Measurements from ENCODE around the gene PABPN1L. TPM values are rescaled to one million over a fixed set of nuclear protein-coding genes. Genes with fewer than 3 reads are reported as not detected.

PABPN1L gene
- total and polyA plus RNA-seq, 2 of the 4 experiments (the other 2 are of a cell fraction), result not detected

DNA sequence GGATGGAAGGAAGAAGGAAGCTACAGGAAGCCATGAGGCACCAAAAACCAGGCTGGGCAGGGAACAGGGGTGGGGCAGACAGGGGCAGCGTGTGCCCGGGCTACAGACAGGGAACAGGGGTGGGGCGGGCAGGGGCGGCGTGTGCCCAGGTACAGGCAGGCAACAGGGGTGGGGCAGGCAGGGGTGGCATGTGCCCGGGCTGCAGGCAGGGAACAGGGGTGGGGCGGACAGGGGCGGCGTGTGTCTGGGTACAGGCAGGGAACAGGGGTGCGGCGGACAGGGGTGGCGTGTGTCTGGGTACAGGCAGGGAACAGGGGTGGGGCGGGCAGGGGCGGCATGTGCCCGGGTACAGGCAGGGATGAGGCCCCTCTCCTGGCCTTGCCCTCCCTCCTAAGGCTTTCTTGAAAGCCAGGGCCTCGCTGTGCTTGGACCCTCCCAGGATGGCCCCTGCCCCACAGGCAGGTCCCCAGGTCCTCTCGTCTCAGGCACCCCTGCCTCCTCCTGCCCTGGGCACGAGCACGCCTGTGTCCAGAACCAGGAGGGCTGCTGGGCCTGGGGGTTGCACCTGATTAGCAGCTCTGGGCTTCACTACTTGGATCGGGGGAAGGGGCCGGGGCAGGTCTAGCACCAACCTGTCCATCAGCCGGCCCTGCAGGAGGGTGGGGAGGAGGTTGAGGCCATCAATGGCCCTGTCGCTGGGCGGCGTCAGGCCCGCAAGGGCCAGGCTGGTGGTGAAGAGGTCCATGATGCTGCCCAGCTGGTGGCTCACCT is 40.2 kb downstream of the PABPN1L start:
- dilution Hi-C loops (cut with HindIII; ENCODE audit: low sequenced_read_pairs, unreplicated experiment), result no loop called here
- Histone ChIP-seq H3K23ac (ENCODE audit: low read depth, low read length) (no peak overlapping the region), H3K4ac (ENCODE audit: low read depth, low read length) (no peak overlapping the region), H2AK5ac (ENCODE audit: low read depth, low read length) (no peak overlapping the region), H3K18ac (ENCODE audit: low read depth, low read length) (no peak overlapping the region), H3K9me1 (ENCODE audit: insufficient read depth, low read length) (no peaks in the 10 kb centered on the region), H3K9ac (ENCODE audit: low read depth, low read length) (no peak overlapping the region), H3K4me3 (ENCODE audit: insufficient read depth, low read depth, low read length) (no peak overlapping the region), H3K4me1 (ENCODE audit: control insufficient read depth, insufficient read depth, low read length) (peaks cover 4% of the 10 kb centered on the region; the same call in 1 of the 2 replicates), H3K9me3 (ENCODE audit: control insufficient read depth, insufficient read depth, low read length) (no peaks in the 10 kb centered on the region), H3K27me3 (ENCODE audit: control insufficient read depth, insufficient read depth, low read length) (no peaks in the 10 kb centered on the region), H3K56ac (ENCODE audit: extremely low read depth, insufficient read depth, low read length) (no peak overlapping the region), H2BK5ac (ENCODE audit: low read depth, low read length, poor library complexity, severe bottlenecking) (no peak overlapping the region), H4K8ac (ENCODE audit: low read depth in 2 of 2, low read length in 2 of 2) (no peak overlapping the region), H4K20me1 (ENCODE audit: insufficient read depth, low read length) (peaks cover 4% of the 10 kb centered on the region; the same call in 1 of the 2 replicates), H2BK15ac (ENCODE audit: low read depth, low read length) (no peak overlapping the region), H3K79me1 (ENCODE audit: low read depth in 1 of 2, low read length in 2 of 2) (no peaks in the 10 kb centered on the region), H2BK120ac (ENCODE audit: low read depth, low read length) (no peak overlapping the region), H2AFZ (replicated peaks; ENCODE audit: low read length, poor library complexity) (no peak overlapping the region), H2BK20ac (ENCODE audit: low read depth, low read length) (no peak overlapping the region), H4K5ac (ENCODE audit: low read depth, low read length) (no peak overlapping the region), H4K91ac (ENCODE audit: insufficient read depth, low read depth, low read length) (no peak overlapping the region), H3K4me2 (ENCODE audit: low read depth, low read length) (no peak overlapping the region), H3K14ac (replicated peaks; ENCODE audit: low read depth, low read length) (no peak overlapping the region), H3K36me3 (ENCODE audit: control insufficient read depth, insufficient read depth, low read length) (peaks cover 28% of the 10 kb centered on the region), H2AK9ac (replicated peaks; ENCODE audit: low read depth, low read length, poor library complexity) (no peak overlapping the region), H3K27ac (ENCODE audit: insufficient read depth, low read length) (no peak overlapping the region)
- ChIA-PET CTCF (no interaction called here), POLR2A (ENCODE audit: unreplicated experiment) (no interaction called here)
- no TSS peak for BruUV-seq (replicated peaks)
- in situ Hi-C loops (cut with MboI; ENCODE audit: low sequenced_read_pairs), result no loop called here
- no peak for TF ChIP-seq BHLHE40 (IDR thresholded peaks at IDR 0.05; ENCODE audit: low read depth, low read length)
- TF ChIP-seq NFE2L2 (IDR thresholded peaks at IDR 0.05; ENCODE audit: low read depth, low read length), result no peak
- TF ChIP-seq RCOR1 (IDR thresholded peaks at IDR 0.05; ENCODE audit: insufficient replicate concordance, low read length), result no peak
- TF ChIP-seq RFX5 (IDR thresholded peaks at IDR 0.05; ENCODE audit: low read depth, low read length), result no peak
- TF ChIP-seq RAD21 (IDR thresholded peaks at IDR 0.05; ENCODE audit: low read length), result no peak
- TF ChIP-seq CHD1 (IDR thresholded peaks at IDR 0.05; ENCODE audit: low read depth, low read length), result no peak
- TF ChIP-seq CEBPB (IDR thresholded peaks at IDR 0.05; ENCODE audit: low read depth, low read length), result no peak
- TF ChIP-seq POLR2A (IDR thresholded peaks at IDR 0.05; ENCODE audit: low read depth, low read length), result no peak
- no peak for TF ChIP-seq MAZ (IDR thresholded peaks at IDR 0.05; ENCODE audit: borderline replicate concordance, low read depth, low read length)
- ATAC-seq (ENCODE audit: low read depth) (no peak), DNase-seq (no peak)
- intact Hi-C loops (cut with micrococcal nuclease), result no loop called here
- 96% methylated on average over 12 of the region's 26 CpGs; no CpG with 5 or more reads in 1 of the 2 experiments for WGBS, 2 experiments (ENCODE audit: extremely low coverage in 2 of 2, insufficient read length in 1 of 2)

Measured in IMR-90 (cell line).